Spleen (tissue), 11 donors: ENCODE data around the gene PPOX. TPM values are rescaled to one million over a fixed set of nuclear protein-coding genes. Genes with fewer than 3 reads are reported as not detected.

Source experiments
- DNase-seq: peaks from one replicate; pipeline ENCODE4 v3.0.0-alpha.2; 2020
- H3K27ac ChIP-seq, 8 donors: fragments of 200-600 bp; sonication (generic) in 7 of 8; 1 replicate in 4 of 8; 2 replicates in 4 of 8; pipeline versions ENCODE4 v1.5.0 to v1.8.0; 2016 to 2021; ENCODE audit warnings: inconsistent platforms in 4 of 8, mild to moderate bottlenecking in 4 of 8, moderate library complexity in 1 of 8
- H3K27me3 ChIP-seq, 7 donors: fragments of 200-600 bp; sonication (generic) in 6 of 7; replicated peaks in 1 of 7; 1 replicate in 4 of 7; 2 replicates in 3 of 7; pipeline versions ENCODE4 v1.5.0 to v1.8.0; 2016 to 2021; ENCODE audit warnings: inconsistent platforms in 3 of 7, mild to moderate bottlenecking in 1 of 7
- H3K36me3 ChIP-seq, 6 donors: fragments of 200-600 bp; sonication (generic) in 5 of 6; 1 replicate in 4 of 6; 2 replicates in 2 of 6; pipeline versions ENCODE4 v1.5.0 to v1.8.0; 2016 to 2021; ENCODE audit warnings: inconsistent platforms in 2 of 6
- H3K4me1 ChIP-seq, 6 donors: fragments of 200-600 bp; sonication (generic) in 5 of 6; 1 replicate in 3 of 6; 2 replicates in 3 of 6; pipeline versions ENCODE4 v1.5.0 to v1.8.0; 2016 to 2021; ENCODE audit warnings: inconsistent platforms in 3 of 6
- H3K4me3 ChIP-seq, 8 donors: fragments of 200-600 bp; sonication (generic) in 7 of 8; 1 replicate in 4 of 8; 2 replicates in 4 of 8; pipeline versions ENCODE4 v1.5.0 to v1.8.0; 2016 to 2021; ENCODE audit warnings: inconsistent platforms in 4 of 8, mild to moderate bottlenecking in 4 of 8, moderate library complexity in 2 of 8
- H3K9me3 ChIP-seq, 8 donors: fragments of 200-600 bp; sonication (generic) in 7 of 8; 1 replicate in 4 of 8; 2 replicates in 4 of 8; pipeline versions ENCODE4 v1.5.0 to v1.8.0; 2016 to 2021; ENCODE audit warnings: inconsistent platforms in 4 of 8
- CTCF ChIP-seq, 11 experiments: fragments of 200-600 bp in 7 of 11; fragments of 450-650 bp in 4 of 11; sonication (generic) in 4 of 11; IDR thresholded peaks in 8 of 11; conservative IDR thresholded peaks in 3 of 11; 1 replicate in 7 of 11; 2 replicates in 4 of 11; pipeline versions ENCODE4 v1.4.0 to v1.8.0; 2016 to 2021; ENCODE audit warnings: antibody characterized with exemption in 11 of 11, inconsistent platforms in 4 of 11, mild to moderate bottlenecking in 1 of 11
- POLR2A ChIP-seq, 3 donors: fragments of 450-650 bp; IDR thresholded peaks; one replicate each; pipeline ENCODE4 v1.5.1; 2017; ENCODE audit warnings: antibody characterized with exemption in 3 of 3, mild to moderate bottlenecking in 1 of 3
- POLR2AphosphoS5 ChIP-seq, 3 donors: sonication (generic); formaldehyde crosslinking; IDR thresholded peaks; one replicate each; pipeline ENCODE4 v1.5.1; 2017; ENCODE audit warnings: antibody characterized with exemption in 3 of 3
- WGBS, 5 donors: extraction: QIAGEN DNeasy Blood & Tissue Kit in 3 of 5; methylation state at CpG; one replicate each; pipeline versions ENCODE4 v1.1.5 to v1.1.7; 2013 to 2018; 5-methylcytosine and 5-hydroxymethylcytosine counted together
- intact Hi-C: fragments of 100-400 bp; cut with DNase I; formaldehyde crosslinking; loops from one replicate; pipeline ENCODE4 v1.15.0; 2023; ENCODE audit warnings: low total_unique reads
- polyA plus RNA-seq, 3 donors: library from polyadenylated mRNA; stranded (reverse); fragments of 200-250 nt; gene quantifications; one replicate each; pipeline ENCODE4 v1.2.1, GENCODE V29; 2013
- total RNA-seq, 7 donors: library from RNA; depleted of rRNA in 3 of 7; stranded (reverse); fragments of >200 nt in 3 of 7; fragmentation: NEBNext Ultra II Directional in 4 of 7; extraction: Animal tissue kit (Norgen Biotek cat#: 25700) in 4 of 7; gene quantifications; one replicate each; pipeline versions ENCODE4 v1.1.0 to v1.2.1, GENCODE V29; 2016 to 2021
- donor health status: healthy with polysubstance abuse.
- donor health status: DM: no; HTN: no; CAD: no; lungs with moderate emphysema.
- donor health status: DM: no; HTN: no; CAD: no.
- donor health status: Bipolar disorder and iron deficiency.
- donor health status: healthy.
- donor health status: DM: no; HTN: no; CAD: no.
- donor health status: DM: yes; HTN: yes; CAD: no.

PPOX gene
- total and polyA plus RNA-seq, 10 donors, result 25.5 to 74.7 (median 36.8) TPM

GRCh38 chr1:161162052-161162451, 4.2 kb upstream of the PPOX start:
- Histone ChIP-seq H3K27ac (peak overlapping the region in 2 of 8 donors; percentile 2 to 25), H3K4me1 (peaks cover 26 to 73% (median 52%) of the 10 kb centered on the region in 6 donors), H3K9me3 (no peaks in the 10 kb centered on the region), H3K36me3 (peaks cover 0 to 65% (median 30%) of the 10 kb centered on the region in 6 donors), H3K27me3 (no peaks in the 10 kb centered on the region), H3K4me3 (no peak overlapping the region)
- intact Hi-C loops, result no loop called here
- DNase-seq, result no peak
- 74 to 85% (median 80%) methylated on average over 7 of the region's 7 CpGs for WGBS, 5 donors
- TF ChIP-seq POLR2A (IDR thresholded peaks at IDR 0.05), result no peak
- TF ChIP-seq POLR2AphosphoS5 (IDR thresholded peaks at IDR 0.05), result no peak
- TF ChIP-seq CTCF (IDR thresholded peaks at IDR 0.05 in 8 of 11, conservative IDR thresholded peaks at IDR 0.05 in 3 of 11), result no peak

GRCh38 chr1:161162806-161163205, 3.4 kb upstream of the PPOX start:
- intact Hi-C loops, result no loop called here

GRCh38 chr1:161163793-161164192, 2.4 kb upstream of the PPOX start:
- Histone ChIP-seq H3K27ac (peak overlapping the region in 2 of 8 donors; percentile 9 to 16), H3K36me3 (peaks cover 0 to 50% (median 25%) of the 10 kb centered on the region in 6 donors), H3K4me1 (peaks cover 30 to 78% (median 61%) of the 10 kb centered on the region in 6 donors), H3K4me3 (no peak overlapping the region), H3K9me3 (no peaks in the 10 kb centered on the region), H3K27me3 (no peaks in the 10 kb centered on the region)
- WGBS, 5 donors, result 91 to 98% (median 95%) methylated on average over 5 of the region's 5 CpGs
- intact Hi-C loops, result no loop called here
- peak; percentile 73 for DNase-seq
- TF ChIP-seq POLR2A (IDR thresholded peaks at IDR 0.05) (no peak), POLR2AphosphoS5 (IDR thresholded peaks at IDR 0.05) (no peak), CTCF (IDR thresholded peaks at IDR 0.05 in 8 of 11, conservative IDR thresholded peaks at IDR 0.05 in 3 of 11) (no peak)

More at GRCh38 chr1:161162806-161163205, 3.4 kb upstream of the PPOX start:
- WGBS, 5 donors, result 94 to 97% (median 95%) methylated on average over 10 of the region's 10 CpGs
- H3K27ac ChIP-seq, result no peak overlapping the region
- no peaks in the 10 kb centered on the region for H3K9me3 ChIP-seq
- H3K36me3 ChIP-seq, result peaks cover 0 to 57% (median 28%) of the 10 kb centered on the region in 6 donors
- TF ChIP-seq CTCF (IDR thresholded peaks at IDR 0.05 in 8 of 11, conservative IDR thresholded peaks at IDR 0.05 in 3 of 11) (no peak), POLR2AphosphoS5 (IDR thresholded peaks at IDR 0.05) (no peak), POLR2A (IDR thresholded peaks at IDR 0.05) (no peak)
- H3K27me3 ChIP-seq, result no peaks in the 10 kb centered on the region
- H3K4me1 ChIP-seq, result peaks cover 30 to 80% (median 60%) of the 10 kb centered on the region in 6 donors
- peak; percentile 69 for DNase-seq
- no peak overlapping the region for H3K4me3 ChIP-seq

- intact Hi-C loops, result no loop called here
- no peak for TF ChIP-seq POLR2A (IDR thresholded peaks at IDR 0.05)
- no peak for TF ChIP-seq POLR2AphosphoS5 (IDR thresholded peaks at IDR 0.05)
- no peak for TF ChIP-seq CTCF (IDR thresholded peaks at IDR 0.05 in 8 of 11, conservative IDR thresholded peaks at IDR 0.05 in 3 of 11)
- H3K27me3 ChIP-seq, result no peaks in the 10 kb centered on the region
- 68 to 75% (median 71%) methylated on average over 14 of the region's 14 CpGs for WGBS, 5 donors
- H3K36me3 ChIP-seq, result peaks cover 0 to 63% (median 32%) of the 10 kb centered on the region in 6 donors
- no peaks in the 10 kb centered on the region for H3K9me3 ChIP-seq
- peak; percentile 71 for DNase-seq
- peaks cover 24 to 68% (median 53%) of the 10 kb centered on the region in 6 donors for H3K4me1 ChIP-seq
- peak overlapping the region; percentile 87 to 92 (median 88) for H3K27ac ChIP-seq
- peak overlapping the region in 6 of 8 donors; percentile 64 to 95 (median 81) for H3K4me3 ChIP-seq
Measured at GRCh38 chr1:161164901-161165610, 1.2 kb upstream of the PPOX start.
